ENCODE results near the gene PNPLA6. TPM values are rescaled to one million over a fixed set of nuclear protein-coding genes. Genes with fewer than 3 reads are reported as not detected.

PNPLA6 gene
- total and polyA plus RNA-seq, 2 of the 13 experiments (the other 11 are each of a cell fraction or from before 2014, with no cell fraction given) = 24.9 to 28.2 TPM

- Histone ChIP-seq H3K79me2 (ENCODE audit: insufficient read depth, low read length) (no peaks in the 10 kb centered on the region), H3K27me3 (ENCODE audit: control insufficient read depth in 1 of 2, insufficient read depth in 2 of 2, low read length in 2 of 2) (no peaks in the 10 kb centered on the region), H3K4me1 (ENCODE audit: insufficient read depth, low read length) (peaks cover 9% of the 10 kb centered on the region), H4K20me1 (ENCODE audit: insufficient read depth, low read length) (no peaks in the 10 kb centered on the region), H3K4me3 (replicated peaks in 1 of 3; ENCODE audit: insufficient read depth in 1 of 3, low read depth in 2 of 3, low read length in 3 of 3) (no peak overlapping the region), H2AFZ (ENCODE audit: low read length) (no peak overlapping the region), H3K9me3 (ENCODE audit: low read length) (no peaks in the 10 kb centered on the region), H3K27ac (ENCODE audit: extremely low read length, insufficient read depth, low read length) (no peak overlapping the region), H3K4me2 (ENCODE audit: low read depth, low read length) (no peak overlapping the region), H3K9ac (ENCODE audit: insufficient read depth, low read depth, low read length) (no peak overlapping the region), H3K36me3 (replicated peaks in 1 of 2; ENCODE audit: control insufficient read depth in 1 of 2, insufficient read depth in 2 of 2, low read length in 2 of 2) (peaks cover 0 to 2% of the 10 kb centered on the region in 2 experiments; a peak in 2 of 5 replicates)
- ChIA-PET POLR2A (no interaction called here), CTCF (ENCODE audit: low intra/inter-chr PET ratio, low total read pairs) (no interaction called here)
- in situ Hi-C loops (cut with HindIII; ENCODE audit: extremely low pct_ligation_motif_present, low pct_unique_long_range_greater_than_20kb) (no loop called here), intact Hi-C loops (cut with micrococcal nuclease; ENCODE audit: unreplicated experiment) (no loop called here)
- TF ChIP-seq ZNF607 (CRISPR knock-in tag; IDR thresholded peaks at IDR 0.05; ENCODE audit: borderline replicate concordance) = no peak
- no peak for TF ChIP-seq KDM5B (CRISPR knock-in tag; IDR thresholded peaks at IDR 0.05; ENCODE audit: borderline replicate concordance)
- TF ChIP-seq SAFB2 (CRISPR knock-in tag; IDR thresholded peaks at IDR 0.05; ENCODE audit: borderline replicate concordance, low read depth) = no peak
- no peak for TF ChIP-seq ZSCAN12 (CRISPR knock-in tag; IDR thresholded peaks at IDR 0.05)
- no peak for TF ChIP-seq HMG20B (CRISPR knock-in tag; conservative IDR thresholded peaks at IDR 0.05)
- TF ChIP-seq ZNF761 (CRISPR knock-in tag; conservative IDR thresholded peaks at IDR 0.05) = no peak
- no peak for TF ChIP-seq NFYC (CRISPR knock-in tag; IDR thresholded peaks at IDR 0.05)
- TF ChIP-seq SP2 (CRISPR knock-in tag; IDR thresholded peaks at IDR 0.05) = no peak
- TF ChIP-seq NKX3-1 (CRISPR knock-in tag; IDR thresholded peaks at IDR 0.05) = no peak
- no peak for TF ChIP-seq JDP2 (CRISPR knock-in tag; IDR thresholded peaks at IDR 0.05; ENCODE audit: borderline replicate concordance)
- TF ChIP-seq PRPF4 (IDR thresholded peaks at IDR 0.05; ENCODE audit: low read depth, low read length, poor library complexity, severe bottlenecking) = no peak
- TF ChIP-seq ISL2 (CRISPR knock-in tag; IDR thresholded peaks at IDR 0.05) = no peak
- TF ChIP-seq ZFP36 (IDR thresholded peaks at IDR 0.05; ENCODE audit: borderline replicate concordance, low read depth, low read length, partially characterized antibody) = no peak
- BruUV-seq (replicated peaks) = no TSS peak
- WGBS (ENCODE audit: low lambda C conversion rate) = 95% methylated on average over 14 of the region's 32 CpGs
- FAIRE-seq (no peak), ATAC-seq (no peak), DNase-seq (ENCODE audit: low spot score) (no peak)
Observed at GRCh38 chr19:7528522-7529245, 6.8 kb upstream of the PNPLA6 start.

Measured in HepG2 (cell line).